Measurements from ENCODE around the gene SLC5A5. TPM values are rescaled to one million over a fixed set of nuclear protein-coding genes. Genes with fewer than 3 reads are reported as not detected.

Gene SLC5A5
- total RNA-seq, 1 experiment from 2014 or later: 6.3 TPM

- Histone ChIP-seq H3K27ac (ENCODE audit: low read length) (peak within 1 kb of the TSS; percentile 39; the same call in 1 of the 2 replicates), H3K36me3 (ENCODE audit: control insufficient read depth, insufficient read depth, low read length) (no peaks in the 10 kb centered on the region), H3K9me3 (ENCODE audit: control insufficient read depth, insufficient read depth, low read depth, low read length) (no peaks in the 10 kb centered on the region), H3K27me3 (ENCODE audit: control insufficient read depth, insufficient read depth, low read length) (no peaks in the 10 kb centered on the region), H3K4me1 (ENCODE audit: control insufficient read depth, insufficient read depth, low read length) (peaks cover 4% of the 10 kb centered on the region; the same call in 1 of the 2 replicates), H3K4me3 (ENCODE audit: low read depth in 2 of 2, low read length in 2 of 2) (peak within 1 kb of the TSS in 1 of 2 experiments; percentile 18; a peak in 2 of 4 replicates)
- no TSS peak for BruUV-seq (replicated peaks)
- DNase-seq (ENCODE audit: low read depth, low spot score) (no peak), ATAC-seq (peak; percentile 71)
- TF ChIP-seq POLR2AphosphoS5 (IDR thresholded peaks at IDR 0.05; ENCODE audit: low read depth, low read length): no peak
- TF ChIP-seq SIN3A (IDR thresholded peaks at IDR 0.05; ENCODE audit: borderline replicate concordance, insufficient read depth, low read depth, low read length): no peak
- no peak for TF ChIP-seq TCF7L2 (IDR thresholded peaks at IDR 0.05; ENCODE audit: low read depth, low read length)
- TF ChIP-seq CTCF (IDR thresholded peaks at IDR 0.05): no peak
- TF ChIP-seq REST (IDR thresholded peaks at IDR 0.05; ENCODE audit: insufficient read depth in 1 of 2, low read depth in 2 of 2, low read length in 1 of 2): no peak
- CTCF ChIA-PET: interaction anchor here (0.5 kb wide), 1 partner anchor 11 kb away, joined by 3 read pairs; no protein-coding TSS in a partner anchor
- intact Hi-C loops (cut with micrococcal nuclease; ENCODE audit: unreplicated experiment) (no loop called here), in situ Hi-C loops (cut with HindIII; ENCODE audit: low pct_unique_long_range_greater_than_20kb, low sequenced_read_pairs) (no loop called here)
- POLR2A ChIA-PET: no interaction called here
These were observed 24.0 kb upstream of the SLC5A5 start, which contains the start of gene JAK3 for GRCh38 chr19:17847538-17848366. TSS of gene JAK3 (minus strand) at chr19:17847982. CDS start at chr19:17844417, 3,565 bp downstream.

- DNase-seq (ENCODE audit: low read depth, low spot score) (no peak), ATAC-seq (no peak)
- CTCF ChIA-PET: no interaction called here
- H3K36me3 ChIP-seq (ENCODE audit: control insufficient read depth, insufficient read depth, low read length): no peaks in the 10 kb centered on the region
- intact Hi-C loops (cut with micrococcal nuclease; ENCODE audit: unreplicated experiment) (no loop called here), in situ Hi-C loops (cut with HindIII; ENCODE audit: low pct_unique_long_range_greater_than_20kb, low sequenced_read_pairs) (no loop called here)
- TF ChIP-seq CTCF (IDR thresholded peaks at IDR 0.05) (no peak), REST (IDR thresholded peaks at IDR 0.05; ENCODE audit: insufficient read depth in 1 of 2, low read depth in 2 of 2, low read length in 1 of 2) (no peak), SIN3A (IDR thresholded peaks at IDR 0.05; ENCODE audit: borderline replicate concordance, insufficient read depth, low read depth, low read length) (no peak), TCF7L2 (IDR thresholded peaks at IDR 0.05; ENCODE audit: low read depth, low read length) (no peak), POLR2AphosphoS5 (IDR thresholded peaks at IDR 0.05; ENCODE audit: low read depth, low read length) (no peak)
- no peak overlapping the region for H3K4me3 ChIP-seq (ENCODE audit: low read depth in 2 of 2, low read length in 2 of 2)
- POLR2A ChIA-PET: interaction anchor here (0.7 kb wide), 1 partner anchor 152 kb away, joined by 6 read pairs; no protein-coding TSS in a partner anchor
- H3K27ac ChIP-seq (ENCODE audit: low read length): no peak overlapping the region
- H3K4me1 ChIP-seq (ENCODE audit: control insufficient read depth, insufficient read depth, low read length): peaks cover 4% of the 10 kb centered on the region; the same call in 1 of the 2 replicates
- no peaks in the 10 kb centered on the region for H3K27me3 ChIP-seq (ENCODE audit: control insufficient read depth, insufficient read depth, low read length)
- H3K9me3 ChIP-seq (ENCODE audit: control insufficient read depth, insufficient read depth, low read depth, low read length): no peaks in the 10 kb centered on the region
- BruUV-seq (replicated peaks): no TSS peak
These were observed 23.0 kb upstream of the SLC5A5 start for GRCh38 chr19:17848595-17849292.
